Measurements from ENCODE around the gene NUDT8. TPM values are rescaled to one million over a fixed set of nuclear protein-coding genes. Genes with fewer than 3 reads are reported as not detected.

NUDT8 gene
- total and polyA plus RNA-seq, 2 experiments from 2014 or later: 13.6 to 28.7 TPM

GRCh38 chr11:67596753-67597300, 32.9 kb downstream of the NUDT8 start:
- Histone ChIP-seq H3K27ac (no peak overlapping the region), H3K27me3 (no peaks in the 10 kb centered on the region), H3K36me3 (replicated peaks; ENCODE audit: insufficient read depth, low read depth) (no peaks in the 10 kb centered on the region), H3K79me2 (no peaks in the 10 kb centered on the region), H3K4me3 (no peak overlapping the region), H2AFZ (no peak overlapping the region), H3K9me2 (replicated peaks; ENCODE audit: insufficient read depth) (no peaks in the 10 kb centered on the region), H3K4me2 (no peak overlapping the region), H4K20me1 (ENCODE audit: insufficient read depth, poor library complexity, severe bottlenecking) (no peaks in the 10 kb centered on the region), H3K9me3 (ENCODE audit: low read depth) (no peaks in the 10 kb centered on the region), H3K4me1 (ENCODE audit: insufficient read depth) (no peaks in the 10 kb centered on the region)
- TF ChIP-seq EZH2 (IDR thresholded peaks at IDR 0.05; ENCODE audit: borderline replicate concordance) (no peak), CTCF (IDR thresholded peaks at IDR 0.05; ENCODE audit: poor library complexity) (no peak), EZH2phosphoT487 (IDR thresholded peaks at IDR 0.05; ENCODE audit: low read depth, severe bottlenecking, unreplicated experiment) (no peak)
- DNase-seq (ENCODE audit: low spot score): no peak
- 100% methylated on average over 1 of the region's 1 CpG for WGBS (ENCODE audit: low lambda C conversion rate, missing lambda C conversion rate)

- H4K20me1 ChIP-seq (ENCODE audit: insufficient read depth, poor library complexity, severe bottlenecking): no peaks in the 10 kb centered on the region
- H3K9me3 ChIP-seq (ENCODE audit: low read depth): no peaks in the 10 kb centered on the region
- H3K27me3 ChIP-seq: no peaks in the 10 kb centered on the region
- H3K9me2 ChIP-seq (replicated peaks; ENCODE audit: insufficient read depth): no peaks in the 10 kb centered on the region
- H3K4me1 ChIP-seq (ENCODE audit: insufficient read depth): no peaks in the 10 kb centered on the region
- H3K79me2 ChIP-seq: no peaks in the 10 kb centered on the region
- no peak for DNase-seq (ENCODE audit: low spot score)
- H3K4me2 ChIP-seq: no peak overlapping the region
- no peak for TF ChIP-seq CTCF (IDR thresholded peaks at IDR 0.05; ENCODE audit: poor library complexity)
- H3K4me3 ChIP-seq: no peak overlapping the region
- no peak overlapping the region for H3K27ac ChIP-seq
- WGBS (ENCODE audit: low lambda C conversion rate, missing lambda C conversion rate): 81% methylated on average over 3 of the region's 3 CpGs
- no peak overlapping the region for H2AFZ ChIP-seq
- H3K36me3 ChIP-seq (replicated peaks; ENCODE audit: insufficient read depth, low read depth): no peaks in the 10 kb centered on the region
Measured at GRCh38 chr11:67594480-67594879, 35.3 kb downstream of the NUDT8 start.

- no peaks in the 10 kb centered on the region for H3K9me2 ChIP-seq (replicated peaks; ENCODE audit: insufficient read depth)
- no peak overlapping the region for H3K4me3 ChIP-seq
- no peaks in the 10 kb centered on the region for H3K36me3 ChIP-seq (replicated peaks; ENCODE audit: insufficient read depth, low read depth)
- H3K27me3 ChIP-seq: no peaks in the 10 kb centered on the region
- no peaks in the 10 kb centered on the region for H3K79me2 ChIP-seq
- no peaks in the 10 kb centered on the region for H3K4me1 ChIP-seq (ENCODE audit: insufficient read depth)
- H2AFZ ChIP-seq: no peak overlapping the region
- no peaks in the 10 kb centered on the region for H4K20me1 ChIP-seq (ENCODE audit: insufficient read depth, poor library complexity, severe bottlenecking)
- no peak for TF ChIP-seq EZH2phosphoT487 (IDR thresholded peaks at IDR 0.05; ENCODE audit: low read depth, severe bottlenecking, unreplicated experiment)
- TF ChIP-seq EZH2 (IDR thresholded peaks at IDR 0.05; ENCODE audit: borderline replicate concordance): no peak
- no peak for TF ChIP-seq CTCF (IDR thresholded peaks at IDR 0.05; ENCODE audit: poor library complexity)
- no peak overlapping the region for H3K27ac ChIP-seq
- H3K9me3 ChIP-seq (ENCODE audit: low read depth): no peaks in the 10 kb centered on the region
- H3K4me2 ChIP-seq: no peak overlapping the region
- 52% methylated on average over 3 of the region's 3 CpGs for WGBS (ENCODE audit: low lambda C conversion rate, missing lambda C conversion rate)
- DNase-seq (ENCODE audit: low spot score): no peak
Measured at GRCh38 chr11:67593565-67593905, 36.2 kb downstream of the NUDT8 start.

Measured in hepatocyte (in vitro differentiated cells).